Activated CD4-positive, alpha-beta T cell treated with anti-CD3 and anti-CD28 coated beads for 36 hours (primary cell): ENCODE results near the gene KDM2B. TPM values are rescaled to one million over a fixed set of nuclear protein-coding genes. Genes with fewer than 3 reads are reported as not detected.
A peak's percentile ranks its signal among the peaks of the same experiment; 100 is the strongest.

Source experiments
- ATAC-seq: fragments of 200-7000 bp; cut with Tn5 transposase; one replicate; pipeline ENCODE4 v1.10.0; 2021; ENCODE audit warnings: mild to moderate bottlenecking, moderate library complexity
- CTCF ChIA-PET: fragments of 350-600 bp; sonication (Branson Sonifier 250); formaldehyde crosslinking; loops from one replicate; lab custom pipeline; 2021; ENCODE audit warnings: antibody characterized with exemption; lab: Charles Lee
- POLR2A ChIA-PET: fragments of 350-600 bp; sonication (Branson Sonifier 250); formaldehyde crosslinking; loops from one replicate; lab custom pipeline; 2021; ENCODE audit warnings: antibody characterized with exemption, inconsistent platforms; lab: Charles Lee
- DNase-seq: peaks from one replicate; pipeline ENCODE4 v3.0.0-alpha.2; 2020
- H3K27ac Mint-ChIP-seq: one replicate; pipeline ENCODE4 v1.8.0; 2021; ENCODE audit warnings: mixed read lengths
- H3K27me3 Mint-ChIP-seq: one replicate; pipeline ENCODE4 v1.8.0; 2021; ENCODE audit warnings: mixed read lengths
- H3K36me3 Mint-ChIP-seq: one replicate; pipeline ENCODE4 v1.8.0; 2021; ENCODE audit warnings: low read depth, mixed read lengths
- H3K4me1 Mint-ChIP-seq: one replicate; pipeline ENCODE4 v1.8.0; 2021; ENCODE audit warnings: mixed read lengths
- H3K4me3 Mint-ChIP-seq: one replicate; pipeline ENCODE4 v1.8.0; 2021; ENCODE audit warnings: mild to moderate bottlenecking, moderate library complexity, mixed read lengths
- H3K9me3 Mint-ChIP-seq: one replicate; pipeline ENCODE4 v1.8.0; 2021; ENCODE audit warnings: low read depth, mixed read lengths
- intact Hi-C, 2 experiments: fragments of 100-400 bp; cut with DNase I in 1 of 2; cut with micrococcal nuclease in 1 of 2; formaldehyde crosslinking; loops; one replicate each; pipeline versions ENCODE4 v1.14.2 to v1.15.1; 2022 to 2024; cut with DNase I, micrococcal nuclease
- total RNA-seq, 2 experiments: library from RNA; stranded (reverse); gene quantifications; one replicate each; pipeline ENCODE4 v1.2.3, GENCODE V29; 2021

Gene KDM2B
- total RNA-seq, 2 experiments from 2014 or later, result 39.2 to 48.7 TPM

GRCh38 chr12:121561009-121561395, 19.8 kb downstream of the KDM2B start:
- intact Hi-C loops, result no loop called here
- Mint-ChIP-seq H3K4me3 (no peak overlapping the region), H3K27me3 (no peaks in the 10 kb centered on the region), H3K9me3 (no peaks in the 10 kb centered on the region), H3K36me3 (no peaks in the 10 kb centered on the region), H3K27ac (peak overlapping the region; percentile 63), H3K4me1 (peaks cover 8% of the 10 kb centered on the region)
- ATAC-seq, result no peak
- ChIA-PET POLR2A (no interaction called here), CTCF (interaction anchor here (1.1 kb wide), 1 partner anchor 71 kb away, joined by 5 read pairs; no protein-coding TSS in a partner anchor)
- DNase-seq, result no peak

DNA sequence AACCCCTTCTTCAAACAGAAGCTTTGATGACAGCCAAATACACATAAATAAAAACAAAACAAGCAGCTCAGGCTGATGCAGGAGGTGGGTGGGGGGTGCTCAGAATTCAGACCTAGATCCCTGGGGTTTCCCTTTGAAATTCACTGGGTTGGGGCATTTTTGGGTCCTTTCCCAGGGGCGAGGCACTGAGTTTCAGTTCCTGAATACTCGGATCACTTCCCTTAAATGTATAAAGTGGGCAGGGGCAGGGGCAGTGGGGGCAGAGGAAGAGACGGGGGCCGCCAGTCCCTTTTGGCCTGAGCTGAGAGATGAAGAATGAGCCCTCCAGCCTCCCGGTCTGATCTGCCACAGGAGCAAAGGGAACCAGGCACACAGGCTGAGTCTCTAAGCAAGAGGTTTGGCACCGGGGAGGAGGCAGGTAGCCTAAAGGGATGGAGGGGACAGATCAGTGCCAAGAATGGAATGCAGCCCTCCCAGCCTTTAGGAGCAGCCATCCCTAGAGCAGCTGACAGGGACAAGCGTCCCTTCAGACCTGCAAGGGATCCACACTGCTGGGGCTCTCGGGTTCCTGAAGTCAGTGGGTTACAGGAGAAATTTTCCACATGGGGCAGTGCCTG, 20.3 kb downstream of the KDM2B start:
- Mint-ChIP-seq H3K4me1 (peaks cover 8% of the 10 kb centered on the region), H3K27me3 (no peaks in the 10 kb centered on the region), H3K9me3 (no peaks in the 10 kb centered on the region), H3K36me3 (no peaks in the 10 kb centered on the region), H3K4me3 (no peak overlapping the region), H3K27ac (peak overlapping the region; percentile 31)
- intact Hi-C loops, result no loop called here
- ChIA-PET POLR2A (no interaction called here), CTCF (interaction anchor here (0.7 to 1.1 kb wide), 2 partner anchors 70 to 119 kb away, joined by 3 to 5 read pairs; no protein-coding TSS in a partner anchor)
- DNase-seq (no peak), ATAC-seq (no peak)

DNA sequence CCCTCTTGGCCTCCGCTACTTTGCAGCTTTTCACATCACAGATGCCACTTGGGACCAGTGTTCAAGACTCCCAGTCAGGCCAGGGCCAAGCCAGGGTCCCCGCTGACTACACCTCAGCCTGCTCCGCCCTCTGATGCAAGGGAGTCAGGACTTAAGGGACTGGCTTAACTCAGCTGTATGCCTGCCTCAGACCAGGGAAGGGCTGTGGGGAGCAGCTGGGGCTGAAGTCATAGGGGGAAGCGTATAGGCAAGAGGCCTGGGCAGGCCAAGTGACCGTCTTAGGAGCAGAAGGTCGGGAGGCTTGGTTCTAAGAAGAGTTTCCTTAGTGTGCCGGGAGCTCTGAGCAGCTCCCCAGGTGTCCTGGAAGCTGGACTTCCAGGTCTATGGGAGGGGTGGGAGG, 21.9 kb downstream of the KDM2B start:
- intact Hi-C loops, result no loop called here
- ATAC-seq (no peak), DNase-seq (no peak)
- Mint-ChIP-seq H3K27ac (no peak overlapping the region), H3K4me3 (no peak overlapping the region), H3K4me1 (peaks cover 8% of the 10 kb centered on the region), H3K27me3 (no peaks in the 10 kb centered on the region), H3K9me3 (no peaks in the 10 kb centered on the region), H3K36me3 (no peaks in the 10 kb centered on the region)
- ChIA-PET CTCF (interaction anchor here (1.0 to 1.7 kb wide), 2 partner anchors 10 to 66 kb away, joined by 3 to 4 read pairs; no protein-coding TSS in a partner anchor), POLR2A (no interaction called here)

DNA sequence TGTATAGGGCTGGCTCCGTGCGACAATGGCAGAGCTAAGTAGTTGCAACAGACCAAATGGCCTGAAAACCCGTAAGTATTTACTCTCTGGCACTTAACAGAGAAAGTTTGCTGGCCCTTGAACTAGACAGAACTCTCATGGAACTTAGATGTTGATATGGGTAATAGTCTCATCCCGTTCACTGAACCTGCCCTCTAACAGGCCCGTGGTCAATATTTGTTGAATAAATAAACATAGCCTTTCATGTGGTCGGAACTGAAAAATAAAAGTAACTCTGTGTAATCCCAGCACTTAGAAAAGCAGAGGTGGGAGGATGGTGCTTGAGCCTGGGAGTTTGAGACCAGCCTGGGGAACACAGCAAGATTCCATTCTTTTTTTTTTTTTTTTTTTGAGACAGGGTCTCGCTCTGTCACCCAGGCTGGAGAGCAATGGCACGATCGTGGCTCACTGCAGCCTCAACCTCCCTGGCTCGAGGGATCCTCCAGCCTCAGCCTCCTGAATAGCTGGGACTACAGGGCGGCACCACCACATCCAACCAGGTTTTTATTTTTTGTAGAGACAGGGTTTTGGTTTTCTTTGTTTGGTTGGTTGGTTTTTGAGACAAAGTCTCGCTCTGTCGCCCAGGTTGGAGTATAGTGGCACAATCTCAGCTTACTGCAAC, 29.7 kb downstream of the KDM2B start:
- Mint-ChIP-seq H3K27ac (no peak overlapping the region), H3K4me1 (peaks cover 6% of the 10 kb centered on the region), H3K27me3 (no peaks in the 10 kb centered on the region), H3K4me3 (no peak overlapping the region), H3K36me3 (peaks cover 4% of the 10 kb centered on the region), H3K9me3 (no peaks in the 10 kb centered on the region)
- DNase-seq (no peak), ATAC-seq (no peak)
- intact Hi-C loops, result loop anchor here (5.0 kb wide), 2 partner anchors 116 to 221 kb away; partner anchors contain the start of gene MORN3 (in 1 of the 2)
- ChIA-PET CTCF (interaction anchor here (1.0 to 4.3 kb wide), 4 partner anchors 72 to 121 kb away, joined by 4 to 37 read pairs (median 13); partner anchors contain the start of gene MORN3), POLR2A (no interaction called here)

GRCh38 chr12:121549075-121549474, 31.7 kb downstream of the KDM2B start:
- ATAC-seq, result no peak
- CTCF ChIA-PET, result interaction anchor here (1.5 kb wide), 1 partner anchor 10 kb away, joined by 4 read pairs; no protein-coding TSS in a partner anchor

GRCh38 chr12:121545480-121545879, 35.3 kb downstream of the KDM2B start:
- ChIA-PET POLR2A (no interaction called here), CTCF (interaction anchor here (0.6 kb wide), 1 partner anchor 59 kb away, joined by 3 read pairs; no protein-coding TSS in a partner anchor)
- ATAC-seq, result no peak
- H3K4me3 Mint-ChIP-seq, result no peak overlapping the region
- no peaks in the 10 kb centered on the region for H3K27me3 Mint-ChIP-seq
- no peak overlapping the region for H3K27ac Mint-ChIP-seq
- DNase-seq, result no peak
- peaks cover 4% of the 10 kb centered on the region for H3K36me3 Mint-ChIP-seq
- H3K4me1 Mint-ChIP-seq, result no peaks in the 10 kb centered on the region
- no peaks in the 10 kb centered on the region for H3K9me3 Mint-ChIP-seq
- intact Hi-C loops, result no loop called here

More at GRCh38 chr12:121549075-121549474, 31.7 kb downstream of the KDM2B start:
- no peaks in the 10 kb centered on the region for H3K27me3 Mint-ChIP-seq
- H3K4me3 Mint-ChIP-seq, result no peak overlapping the region
- no peak overlapping the region for H3K27ac Mint-ChIP-seq
- H3K4me1 Mint-ChIP-seq, result peaks cover 6% of the 10 kb centered on the region
- H3K36me3 Mint-ChIP-seq, result peaks cover 4% of the 10 kb centered on the region
- H3K9me3 Mint-ChIP-seq, result no peaks in the 10 kb centered on the region
- POLR2A ChIA-PET, result no interaction called here
- no peak for DNase-seq
- intact Hi-C loops, result no loop called here

GRCh38 chr12:121543786-121544185, 37.0 kb downstream of the KDM2B start:
- no peaks in the 10 kb centered on the region for H3K27me3 Mint-ChIP-seq
- peaks cover 4% of the 10 kb centered on the region for H3K36me3 Mint-ChIP-seq
- intact Hi-C loops, result no loop called here
- no peak overlapping the region for H3K27ac Mint-ChIP-seq
- no peak for ATAC-seq
- DNase-seq, result no peak
- H3K9me3 Mint-ChIP-seq, result no peaks in the 10 kb centered on the region
- ChIA-PET CTCF (interaction anchor here (0.6 kb wide), 1 partner anchor 41 kb away, joined by 3 read pairs; no protein-coding TSS in a partner anchor), POLR2A (no interaction called here)
- H3K4me3 Mint-ChIP-seq, result no peak overlapping the region
- H3K4me1 Mint-ChIP-seq, result peaks cover 3% of the 10 kb centered on the region

DNA sequence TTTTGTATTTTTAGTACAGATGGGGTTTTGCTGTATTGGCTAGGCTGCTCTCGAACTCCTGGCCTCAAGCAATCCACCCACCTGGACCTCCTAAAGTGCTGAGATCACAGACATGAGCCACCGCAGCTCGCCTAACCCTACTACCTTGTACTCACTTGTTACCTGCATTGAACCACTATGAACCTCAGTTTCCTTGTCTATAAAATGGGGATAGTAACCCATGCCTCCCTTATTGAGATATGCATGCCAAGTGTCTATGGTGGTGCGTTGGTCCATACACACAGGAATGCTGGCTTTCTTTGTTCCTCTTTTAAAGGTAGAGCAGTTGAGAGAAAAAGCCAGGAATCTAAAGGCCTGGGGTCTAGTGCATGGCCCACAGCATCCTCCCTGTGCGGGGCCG, 40.9 kb downstream of the KDM2B start:
- no peak for ATAC-seq
- Mint-ChIP-seq H3K4me1 (peaks cover 32% of the 10 kb centered on the region), H3K27ac (no peak overlapping the region), H3K9me3 (no peaks in the 10 kb centered on the region), H3K4me3 (no peak overlapping the region), H3K36me3 (no peaks in the 10 kb centered on the region), H3K27me3 (no peaks in the 10 kb centered on the region)
- no peak for DNase-seq
- ChIA-PET POLR2A (no interaction called here), CTCF (no interaction called here)
- intact Hi-C loops, result loop anchor here in 1 of 2 experiments (5.0 kb wide), 2 partner anchors 87 to 147 kb away; partner anchors contain the start of gene ORAI1

- DNase-seq, result peak; percentile 37
- H3K4me1 Mint-ChIP-seq, result peaks cover 41% of the 10 kb centered on the region
- H3K27ac Mint-ChIP-seq, result peak overlapping the region; percentile 90
- POLR2A ChIA-PET, result interaction anchor here (0.7 kb wide), 1 partner anchor 38 kb away, joined by 4 read pairs; no protein-coding TSS in a partner anchor
- H3K4me3 Mint-ChIP-seq, result peak overlapping the region; percentile 78
- ATAC-seq, result no peak
- H3K36me3 Mint-ChIP-seq, result peaks cover 5% of the 10 kb centered on the region
- no peaks in the 10 kb centered on the region for H3K9me3 Mint-ChIP-seq
- intact Hi-C loops, result loop anchor here (1.0 to 5.0 kb wide), 3 partner anchors 89 to 149 kb away; partner anchors contain the start of gene ORAI1 (in 1 of the 2)
- CTCF ChIA-PET, result no interaction called here
- H3K27me3 Mint-ChIP-seq, result no peaks in the 10 kb centered on the region
These were observed 42.1 kb downstream of the KDM2B start for GRCh38 chr12:121538699-121539061.

DNA sequence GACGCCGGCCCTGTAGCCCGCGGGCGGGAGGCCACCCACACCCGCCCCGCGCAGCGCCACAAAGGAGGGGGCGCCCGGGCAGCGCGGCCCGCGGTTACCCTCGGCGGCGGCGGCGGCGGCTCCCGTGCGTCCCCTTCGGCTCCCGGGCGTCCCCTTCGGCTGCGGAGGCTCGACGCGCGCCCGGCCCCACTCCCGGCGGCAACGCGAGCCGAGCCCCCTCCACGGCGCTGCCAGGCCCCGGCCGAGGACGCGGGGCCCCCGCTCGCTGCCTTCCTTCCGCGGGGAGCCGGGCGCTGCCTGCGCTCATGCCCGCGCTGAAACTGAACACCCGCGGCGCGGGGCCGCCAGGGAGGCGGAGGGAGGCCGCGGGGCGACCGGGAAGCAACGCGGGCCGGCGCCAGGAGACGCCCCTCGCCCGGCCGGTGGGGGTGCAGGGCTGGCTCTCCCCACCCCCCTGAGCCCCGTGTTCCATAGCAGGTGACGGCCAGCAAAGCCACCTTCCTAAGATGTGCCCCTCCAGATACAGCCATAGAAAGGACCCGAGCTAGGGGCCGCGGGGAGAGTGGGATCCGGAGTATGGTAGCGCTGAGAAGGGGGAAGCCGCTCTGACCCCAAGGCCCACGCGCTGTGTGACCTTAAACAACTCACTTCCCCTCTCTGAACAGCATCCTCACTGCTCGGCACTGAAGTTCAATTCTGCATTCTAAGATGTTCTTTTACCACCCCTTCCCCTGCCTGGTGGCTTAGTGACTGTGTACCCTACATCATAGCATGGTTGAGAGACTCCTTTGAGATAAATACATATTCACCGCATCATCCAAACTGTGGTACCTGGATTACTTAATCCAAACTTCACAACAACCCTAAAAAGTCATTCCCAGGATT, 42.8 kb downstream of the KDM2B start:
- Mint-ChIP-seq H3K4me1 (peaks cover 46% of the 10 kb centered on the region), H3K27ac (peak overlapping the region; percentile 90), H3K27me3 (no peaks in the 10 kb centered on the region), H3K9me3 (no peaks in the 10 kb centered on the region), H3K4me3 (peak overlapping the region; percentile 78), H3K36me3 (peaks cover 10% of the 10 kb centered on the region)
- intact Hi-C loops, result loop anchor here (1.0 to 5.0 kb wide), 9 partner anchors 37 to 242 kb away; partner anchors contain the start of genes ORAI1 (in 2 of the 2), CAMKK2 (in 1 of the 2) and KDM2B (in 1 of the 2)
- ATAC-seq (peak; percentile 17), DNase-seq (peak; percentile 52)
- ChIA-PET CTCF (interaction anchor here (1.0 kb wide), 1 partner anchor 39 kb away, joined by 4 read pairs; no protein-coding TSS in a partner anchor), POLR2A (interaction anchor here (0.7 kb wide), 1 partner anchor 38 kb away, joined by 4 read pairs; no protein-coding TSS in a partner anchor)
